SH-SY5Y (cell line): ENCODE measurements around the gene TOLLIP.

Experiments
- GATA2 ChIP-seq: IDR thresholded peaks from 2 replicates; pipeline ENCODE4 v1.6.1; 2011; ENCODE audit warnings: mild to moderate bottlenecking, low read depth, low read length
- GATA3 ChIP-seq: IDR thresholded peaks from 2 replicates; pipeline ENCODE4 v1.6.1; 2011; ENCODE audit warnings: low read depth, mild to moderate bottlenecking, low read length, moderate library complexity

DNA sequence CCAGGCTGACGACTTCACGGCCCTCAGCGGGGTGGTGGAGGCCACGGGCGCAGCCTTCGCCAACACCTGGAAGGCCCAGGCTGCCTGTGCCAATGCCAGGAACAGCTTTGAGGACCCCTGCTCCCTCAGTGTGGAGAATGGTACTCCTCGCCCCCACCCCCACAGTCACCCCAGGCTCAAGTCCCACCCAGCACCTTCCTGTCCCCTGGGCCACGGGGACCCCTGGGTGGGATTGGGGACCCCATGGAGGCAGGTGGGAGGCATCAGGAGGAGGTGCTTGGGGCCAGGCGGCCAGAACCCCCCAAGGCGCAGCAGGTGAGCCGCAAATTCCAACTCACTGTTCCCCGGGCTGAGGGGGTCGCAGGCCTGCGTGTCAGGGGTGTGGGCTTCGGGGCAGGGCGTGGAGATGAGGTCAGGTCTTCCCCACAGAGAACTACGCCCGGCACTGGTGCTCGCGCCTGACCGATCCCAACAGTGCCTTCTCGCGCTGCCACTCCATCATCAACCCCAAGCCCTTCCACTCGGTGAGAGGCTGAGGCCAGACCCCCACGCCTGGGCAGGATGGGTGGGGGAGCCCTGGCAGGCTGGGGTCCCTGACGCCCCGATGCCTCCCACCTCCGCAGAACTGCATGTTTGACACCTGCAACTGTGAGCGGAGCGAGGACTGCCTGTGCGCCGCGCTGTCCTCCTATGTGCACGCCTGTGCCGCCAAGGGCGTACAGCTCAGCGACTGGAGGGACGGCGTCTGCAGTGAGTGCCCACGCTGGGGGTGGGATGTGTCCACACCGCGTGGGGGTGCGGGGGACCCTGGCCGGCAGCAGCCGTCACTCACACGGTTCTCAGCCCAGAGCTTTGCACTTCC is 77.2 kb downstream of the TOLLIP start:
- no peak for TF ChIP-seq GATA2
- no peak for TF ChIP-seq GATA3
